NT2/D1 (cell line): ENCODE data around the gene KCTD11.

Experiments used
- DNase-seq: peaks from one replicate; pipeline ENCODE4 v3.0.0-alpha.2; 2011; ENCODE audit warnings: low read depth, low spot score
- H3K27me3 ChIP-seq: 2 replicates; pipeline ENCODE4 v1.6.0; 2011; ENCODE audit warnings: mild to moderate bottlenecking; ENCODE audit not compliant: insufficient read length, insufficient read depth
- H3K36me3 ChIP-seq: 2 replicates; pipeline ENCODE4 v1.6.1; 2011; ENCODE audit warnings: mild to moderate bottlenecking, low read length, mixed read lengths; ENCODE audit not compliant: insufficient read depth, insufficient read length
- H3K4me1 ChIP-seq: 2 replicates; pipeline ENCODE4 v1.5.1; 2011; ENCODE audit not compliant: insufficient read depth, insufficient read length
- H3K4me3 ChIP-seq: 2 replicates; pipeline ENCODE4 v1.5.1; 2011; ENCODE audit warnings: low read depth; ENCODE audit not compliant: insufficient read length
- H3K9ac ChIP-seq: 2 replicates; pipeline ENCODE4 v1.6.0; 2011; ENCODE audit warnings: low read depth; ENCODE audit not compliant: insufficient read length
- H3K9me3 ChIP-seq: 2 replicates; pipeline ENCODE4 v1.5.1; 2011; ENCODE audit warnings: mild to moderate bottlenecking, low read length; ENCODE audit not compliant: insufficient read depth
- SUZ12 ChIP-seq: IDR thresholded peaks from 2 replicates; pipeline ENCODE4 v1.6.1; 2011; ENCODE audit not compliant: insufficient read length, insufficient read depth; ENCODE audit errors: extremely low read depth
- YY1 ChIP-seq: IDR thresholded peaks from 2 replicates; pipeline ENCODE4 v1.6.1; 2011; ENCODE audit not compliant: insufficient read length, insufficient read depth
- ZNF274 ChIP-seq: IDR thresholded peaks from 2 replicates; pipeline ENCODE4 v1.6.1; 2011; ENCODE audit warnings: mild to moderate bottlenecking, low read depth, low read length

The KCTD11 gene

GRCh38 chr17:7403727-7403976 is 51.7 kb downstream of the KCTD11 start:
- Histone ChIP-seq H3K4me1 (no peaks in the 10 kb centered on the region), H3K27me3 (no peaks in the 10 kb centered on the region), H3K4me3 (peak overlapping the region; percentile 68), H3K36me3 (peaks cover 9% of the 10 kb centered on the region), H3K9me3 (no peaks in the 10 kb centered on the region), H3K9ac (peak overlapping the region; percentile 90)
- no peak for DNase-seq
- no peak for TF ChIP-seq SUZ12
- TF ChIP-seq YY1 = no peak
- no peak for TF ChIP-seq ZNF274

GRCh38 chr17:7403977-7404736 is 52.2 kb downstream of the KCTD11 start, which contains the start of gene TMEM256:
Gene TMEM256 (minus strand): TSS chr17:7404097. CDS start chr17:7404084, 13 bp downstream.
- Histone ChIP-seq H3K9me3 (no peaks in the 10 kb centered on the region), H3K9ac (peak within 1 kb of the TSS; percentile 90), H3K4me1 (no peaks in the 10 kb centered on the region), H3K4me3 (peak within 1 kb of the TSS; percentile 78), H3K36me3 (peaks cover 14% of the 10 kb centered on the region), H3K27me3 (no peaks in the 10 kb centered on the region)
- peak; percentile 95 for DNase-seq
- TF ChIP-seq SUZ12 = no peak
- no peak for TF ChIP-seq ZNF274
- peak; percentile 26 for TF ChIP-seq YY1
